HTR-8/SVneo (cell line): ENCODE measurements around the gene CDRT4.
A peak's percentile ranks its signal among the peaks of the same experiment; 100 is the strongest.

ENCODE experiments used
- DNase-seq: peaks from one replicate; pipeline ENCODE4 v3.0.0; 2011; ENCODE audit warnings: low spot score, mixed read lengths; ENCODE audit not compliant: insufficient read length
- FAIRE-seq: peaks from 2 replicates; lab custom pipeline; 2011; peaks lifted over from hg19 to GRCh38; lab: Jason Lieb, UNC

The CDRT4 gene

DNA sequence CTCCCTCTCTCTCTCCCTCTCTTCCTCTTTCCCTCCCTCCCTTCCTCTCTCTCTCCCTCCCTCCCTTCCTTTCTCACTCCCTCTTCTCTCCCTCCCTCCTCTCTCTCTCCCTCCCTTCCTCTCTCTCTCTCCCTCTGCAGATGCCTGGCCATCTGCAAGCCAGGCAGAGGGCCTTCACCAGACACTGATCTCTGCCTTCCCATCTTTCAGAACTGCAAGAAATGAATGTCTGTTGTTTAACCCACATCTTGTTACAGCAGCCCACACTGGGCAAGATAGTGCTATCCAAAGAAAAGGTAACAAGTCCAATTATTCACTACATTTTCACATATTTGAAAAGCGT, 26.2 kb upstream of the CDRT4 start:
- FAIRE-seq (no peak), DNase-seq (no peak)

DNA sequence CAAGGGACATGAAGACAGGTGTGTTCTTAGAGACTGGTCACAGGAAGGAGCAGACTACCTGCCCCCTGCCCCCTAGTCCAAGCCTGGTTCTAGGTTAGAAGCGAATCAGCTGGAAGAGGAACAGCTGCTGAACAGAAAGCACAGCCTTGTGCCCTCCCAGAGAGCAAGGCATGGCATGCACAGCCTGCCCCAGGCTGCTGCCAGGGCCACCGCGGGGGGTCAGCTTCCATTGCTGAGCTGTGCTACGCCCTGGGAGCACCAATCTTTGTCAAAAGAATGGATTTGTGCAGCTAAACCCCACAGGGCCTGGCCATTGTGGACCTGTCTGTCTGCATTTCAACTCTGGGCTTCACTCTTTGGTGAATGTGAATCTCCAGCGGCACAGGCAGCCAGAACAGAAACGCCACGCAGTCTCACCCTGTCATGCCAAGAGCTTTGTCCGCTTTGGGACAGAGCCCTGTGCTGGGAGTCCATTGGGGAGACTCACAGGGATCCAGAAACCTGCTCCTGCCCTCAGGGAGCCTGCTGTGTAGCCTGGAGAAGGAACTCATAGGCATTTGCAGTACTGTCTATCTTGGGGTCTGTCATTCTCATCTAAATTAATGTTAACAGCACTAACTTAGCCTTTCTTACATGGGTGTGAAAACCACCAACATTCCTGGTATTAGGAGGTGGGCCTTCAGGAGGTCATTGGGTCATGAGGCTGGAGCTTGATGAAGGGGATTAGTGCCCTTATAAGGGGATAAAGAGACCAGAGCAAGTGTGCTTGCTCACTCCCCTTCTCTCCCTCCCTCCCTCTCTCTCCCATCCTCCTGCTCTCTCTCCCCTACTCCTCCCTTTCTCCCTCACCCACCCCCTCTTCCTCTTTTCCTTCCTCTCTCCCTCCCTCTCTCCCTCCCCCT, 25.6 kb upstream of the CDRT4 start:
- FAIRE-seq: peak; percentile 65
- DNase-seq: no peak

DNA sequence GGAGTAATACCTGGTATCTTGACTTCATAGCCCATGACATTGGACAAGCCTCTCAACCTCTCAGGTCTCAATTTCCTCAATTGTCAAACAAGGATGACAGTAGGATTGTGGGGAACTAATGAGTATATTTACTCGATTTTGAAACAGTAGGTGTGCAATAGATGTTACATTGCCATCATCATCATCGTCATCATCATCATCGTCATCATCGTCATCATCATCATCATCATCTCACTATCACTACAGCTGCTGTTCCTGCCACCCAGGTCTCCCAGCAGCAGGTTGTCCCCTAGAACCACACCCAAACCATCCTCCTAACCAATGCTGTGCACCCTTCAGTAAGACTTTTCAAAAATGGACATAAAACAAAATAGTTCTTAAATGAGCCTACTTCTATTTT, 24.8 kb upstream of the CDRT4 start:
- no peak for DNase-seq
- peak; percentile 90 for FAIRE-seq

DNA sequence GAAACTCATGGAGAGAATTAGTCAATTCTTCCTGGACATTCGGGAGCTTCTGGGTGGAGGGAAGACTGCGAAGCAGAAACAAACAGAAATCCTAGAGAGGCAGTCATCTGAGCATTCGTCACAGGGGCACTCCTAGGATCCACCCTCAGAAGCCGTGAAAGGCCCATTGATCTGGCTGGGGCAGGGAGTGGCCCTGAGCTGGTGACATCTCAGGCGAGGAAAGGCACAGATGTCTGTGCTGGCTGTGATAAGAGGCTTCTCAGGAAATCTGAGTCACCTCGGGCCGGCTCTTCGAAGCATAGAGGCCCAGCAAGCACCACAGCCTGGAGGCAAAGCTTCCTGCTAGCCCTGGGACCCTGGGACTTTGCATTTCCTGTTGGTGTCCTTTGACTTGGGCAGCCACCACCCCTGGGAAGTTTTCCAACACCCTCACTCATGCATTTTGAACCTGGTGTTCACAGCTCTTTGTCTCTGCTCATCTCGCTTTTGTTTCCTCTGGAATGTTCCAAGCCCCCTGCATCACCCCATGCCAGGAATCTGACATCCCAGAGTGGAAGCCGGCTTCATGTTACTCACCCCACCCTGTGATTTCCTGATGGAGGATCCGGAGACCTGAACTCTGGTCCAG, 23.3 kb upstream of the CDRT4 start:
- FAIRE-seq (peak; percentile 79), DNase-seq (peak; percentile 83)

DNA sequence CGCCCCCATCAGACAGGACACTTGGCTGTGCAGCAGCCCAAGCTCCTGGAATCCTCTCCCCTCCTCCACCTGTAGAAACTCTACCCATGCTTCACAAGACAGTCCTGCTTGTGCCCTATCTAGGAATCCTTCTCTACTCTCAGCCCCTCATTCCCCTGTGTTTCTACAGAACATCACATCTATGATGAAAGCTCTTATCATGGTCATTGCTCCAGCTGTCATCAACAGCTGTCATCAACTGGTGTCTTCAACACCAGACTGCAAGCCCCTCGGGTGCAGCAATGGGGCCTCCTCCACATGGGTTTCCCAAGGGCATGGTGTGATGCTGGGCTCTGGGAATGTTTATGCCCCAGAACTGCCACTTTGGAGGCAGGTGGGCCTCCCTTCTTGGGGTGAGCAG, 21.1 kb upstream of the CDRT4 start:
- FAIRE-seq (no peak), DNase-seq (no peak)

DNA sequence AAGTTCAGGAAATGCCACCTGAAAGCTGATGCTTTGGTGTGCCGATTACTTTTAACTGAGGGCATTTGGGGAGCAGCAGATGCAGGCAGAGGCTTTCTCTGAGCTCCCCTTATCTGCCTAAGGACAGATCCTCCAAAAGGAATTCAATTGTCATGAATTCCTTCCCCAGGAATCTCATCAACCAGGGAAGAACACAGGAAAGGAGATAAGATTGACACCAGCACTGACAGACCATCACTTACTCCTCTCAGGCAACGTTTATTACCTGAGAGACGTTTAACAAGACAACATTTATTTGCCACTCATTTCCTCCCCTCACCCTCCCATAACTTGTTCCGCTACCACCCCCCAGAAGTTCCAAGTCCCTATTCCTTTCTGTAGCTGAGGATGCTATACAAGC, 17.6 kb upstream of the CDRT4 start:
- FAIRE-seq (peak; percentile 38), DNase-seq (no peak)

DNA sequence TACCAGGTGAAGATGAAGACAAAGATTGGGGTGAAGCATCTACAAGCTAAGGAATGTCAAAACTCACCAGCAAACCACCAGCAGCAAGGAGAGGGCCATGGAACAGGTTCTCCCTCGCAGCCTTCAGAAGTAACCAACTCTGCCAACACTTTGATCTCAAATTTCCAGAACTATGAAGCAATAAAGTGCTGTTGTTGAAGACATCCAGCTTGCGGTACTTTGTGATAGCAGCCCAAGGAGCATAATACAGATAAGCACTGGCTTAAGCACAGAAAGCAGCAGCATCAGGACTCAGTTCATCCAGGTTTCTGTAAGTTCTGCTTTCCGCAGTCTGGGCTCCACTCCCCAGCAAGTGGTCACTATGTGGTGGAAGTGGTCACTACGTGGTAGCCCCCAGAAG, 16.0 kb upstream of the CDRT4 start:
- FAIRE-seq: peak; percentile 75
- no peak for DNase-seq

DNA sequence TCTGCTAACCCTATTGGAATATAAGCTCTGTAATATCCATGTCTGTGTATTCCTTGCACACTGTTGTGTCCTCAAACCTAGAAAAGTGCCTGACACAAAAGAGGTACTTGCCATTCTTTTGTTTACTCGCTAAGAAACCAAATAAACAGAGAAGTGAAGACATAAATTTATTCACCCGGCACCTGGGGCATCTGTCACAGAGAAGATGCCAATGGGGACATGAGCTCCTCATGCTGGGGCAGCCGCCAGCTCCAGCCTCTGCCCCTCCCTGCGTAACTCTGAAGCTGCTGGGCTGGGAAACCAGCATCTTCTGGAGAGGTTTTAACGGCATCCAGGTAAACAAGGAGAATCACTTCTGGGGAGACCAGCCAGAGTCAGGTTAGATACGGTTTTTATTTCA, 15.1 kb upstream of the CDRT4 start:
- DNase-seq (no peak), FAIRE-seq (peak; percentile 31)

DNA sequence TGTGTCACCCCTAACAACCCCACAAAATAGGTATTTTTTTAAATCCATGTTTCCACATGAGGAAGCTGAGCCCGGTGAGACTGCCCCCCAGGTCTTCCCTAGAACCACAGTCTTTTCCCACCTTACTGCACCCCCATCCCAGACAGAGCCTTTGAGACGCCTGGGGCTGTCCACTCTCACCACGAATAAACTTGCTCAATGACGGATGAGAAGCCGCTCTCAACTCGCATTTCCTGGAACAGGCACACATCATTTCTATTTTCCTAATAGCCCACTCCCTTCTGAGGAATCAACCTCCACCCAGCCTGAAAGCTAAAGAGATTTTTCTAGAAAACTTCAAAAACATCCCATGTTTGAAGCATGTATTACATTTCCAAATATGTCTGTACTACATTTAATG, 14.1 kb upstream of the CDRT4 start:
- DNase-seq (no peak), FAIRE-seq (no peak)

DNA sequence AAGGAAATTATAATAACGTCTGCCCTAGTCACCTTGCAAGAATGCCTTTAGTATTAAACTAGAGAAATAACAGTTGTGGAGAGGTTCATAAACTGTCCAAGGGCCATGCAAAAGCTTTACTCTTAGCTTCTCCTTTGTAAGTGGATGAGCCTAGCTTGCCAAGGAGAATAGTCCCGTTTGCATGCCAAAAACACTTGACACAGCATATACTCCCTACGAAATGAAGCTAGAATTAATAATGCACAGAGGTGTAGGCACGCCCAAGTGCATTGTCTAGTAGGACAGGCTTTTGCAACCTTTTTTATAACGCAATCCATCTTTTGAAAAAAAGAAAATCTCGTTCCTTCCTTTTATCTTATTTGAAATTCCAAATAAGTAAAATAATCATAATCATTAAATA, 12.8 kb upstream of the CDRT4 start:
- DNase-seq: no peak
- FAIRE-seq: no peak

DNA sequence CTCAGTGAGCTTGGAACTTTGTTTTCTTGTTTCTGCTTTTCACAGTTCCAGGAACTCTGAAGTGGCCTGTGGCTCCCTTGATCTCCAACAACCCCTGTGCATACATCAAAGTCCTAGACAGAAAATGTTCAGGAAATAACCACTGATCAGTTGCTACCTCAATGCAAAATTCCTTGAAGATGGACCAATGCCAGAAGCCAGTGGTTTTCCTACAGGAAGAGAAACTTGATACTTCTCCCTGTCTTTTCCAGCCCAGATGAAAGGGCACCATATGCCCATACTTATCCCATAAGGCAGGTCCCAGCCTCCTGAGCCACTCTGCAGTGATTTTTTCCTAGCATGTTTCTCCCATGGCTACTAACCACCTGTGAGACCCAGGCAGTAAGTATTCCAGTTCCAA, 12.3 kb upstream of the CDRT4 start:
- peak; percentile 43 for DNase-seq
- FAIRE-seq: peak; percentile 81

DNA sequence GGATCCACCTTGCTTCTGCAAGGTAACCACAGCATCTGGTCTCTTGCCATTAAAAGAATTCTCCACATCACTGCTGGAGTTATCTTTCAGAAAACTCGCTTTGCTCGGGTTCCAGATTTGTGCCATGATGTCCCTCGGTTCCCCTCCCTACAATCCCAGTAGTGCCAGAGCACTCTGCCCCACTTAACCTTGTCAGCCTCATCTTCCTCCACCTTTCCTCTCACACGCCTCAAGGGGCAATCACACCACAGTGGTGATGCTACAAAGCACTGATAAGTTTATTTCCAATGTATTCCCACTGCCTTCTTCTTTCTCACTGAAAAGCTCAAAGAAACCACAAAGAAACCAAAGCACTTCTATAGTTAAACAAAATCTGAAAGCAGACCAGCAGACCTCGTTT, 11.4 kb upstream of the CDRT4 start:
- FAIRE-seq: peak; percentile 83
- no peak for DNase-seq

DNA sequence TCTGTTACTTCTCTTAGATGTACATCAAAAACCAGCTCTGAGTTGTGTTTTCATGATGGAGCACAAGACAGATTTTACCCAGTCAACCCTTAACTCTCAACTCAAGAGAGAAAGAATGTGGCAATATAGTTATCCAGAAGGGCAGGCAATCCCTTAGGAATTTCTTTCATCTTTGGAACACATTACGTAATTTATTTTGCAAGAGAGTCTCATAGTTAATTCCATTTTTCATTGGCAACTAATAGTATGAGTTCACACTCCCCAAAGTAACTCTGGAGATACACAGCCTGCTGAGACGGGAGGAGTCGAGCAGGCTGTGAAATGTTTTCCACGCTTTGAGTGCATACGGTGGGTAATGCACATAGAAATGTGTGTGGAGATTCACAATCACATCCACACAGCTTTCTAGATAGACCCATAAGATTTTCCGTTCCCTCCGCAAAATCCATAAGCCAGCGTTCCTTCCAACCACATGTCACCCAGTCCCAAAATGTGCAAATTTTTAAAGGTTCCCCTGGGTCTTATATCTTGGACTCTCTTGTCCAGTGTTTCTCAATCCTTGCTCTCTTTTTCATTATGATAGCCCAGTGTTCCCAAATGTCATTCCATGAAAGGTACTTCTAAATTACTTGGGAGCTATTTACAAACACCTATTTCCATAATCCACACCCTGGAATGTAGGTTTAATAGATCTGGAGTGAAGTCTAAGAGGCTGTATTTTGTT, 8.4 kb upstream of the CDRT4 start:
- FAIRE-seq: peak; percentile 4
- DNase-seq: peak; percentile 40

DNA sequence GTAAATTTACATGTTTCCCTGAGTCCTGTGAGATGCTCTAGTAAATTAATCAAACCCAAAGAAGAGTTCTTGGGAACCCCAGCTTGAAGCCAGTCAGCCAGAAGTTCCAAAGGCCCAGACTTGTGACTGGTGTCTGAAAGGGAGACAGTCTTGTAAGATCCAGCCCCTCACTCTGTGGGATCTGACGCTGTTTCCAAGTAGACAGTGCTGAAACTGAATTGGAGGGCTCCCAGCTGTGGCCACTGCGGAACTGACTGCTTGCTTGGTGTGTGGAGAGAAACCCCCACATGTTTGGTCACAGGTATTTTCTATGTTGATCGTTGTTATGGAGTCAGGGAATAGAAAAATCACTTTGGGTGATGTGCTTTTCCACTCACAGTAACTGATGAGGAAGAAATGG, 5.5 kb upstream of the CDRT4 start:
- no peak for DNase-seq
- no peak for FAIRE-seq

DNA sequence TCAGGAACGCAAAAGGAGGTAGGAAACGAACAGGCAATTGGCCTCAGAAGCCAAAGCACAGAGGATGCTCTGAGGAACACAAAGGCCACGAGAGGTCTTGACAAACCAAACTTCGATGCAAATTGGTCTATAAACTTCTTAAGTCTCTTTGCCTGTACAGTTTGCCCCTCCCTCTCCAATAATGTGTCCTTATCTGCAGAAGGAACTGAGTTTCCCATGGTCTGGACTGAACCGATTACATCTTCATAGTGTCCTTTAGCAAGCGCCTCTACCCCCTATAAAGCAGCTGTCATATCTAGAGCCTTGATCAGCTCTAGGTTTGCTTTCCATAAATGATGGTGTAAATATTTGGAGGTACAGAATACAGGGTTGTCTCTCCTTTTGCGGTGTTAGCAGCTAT, 3.1 kb upstream of the CDRT4 start:
- no peak for DNase-seq
- peak; percentile 64 for FAIRE-seq

DNA sequence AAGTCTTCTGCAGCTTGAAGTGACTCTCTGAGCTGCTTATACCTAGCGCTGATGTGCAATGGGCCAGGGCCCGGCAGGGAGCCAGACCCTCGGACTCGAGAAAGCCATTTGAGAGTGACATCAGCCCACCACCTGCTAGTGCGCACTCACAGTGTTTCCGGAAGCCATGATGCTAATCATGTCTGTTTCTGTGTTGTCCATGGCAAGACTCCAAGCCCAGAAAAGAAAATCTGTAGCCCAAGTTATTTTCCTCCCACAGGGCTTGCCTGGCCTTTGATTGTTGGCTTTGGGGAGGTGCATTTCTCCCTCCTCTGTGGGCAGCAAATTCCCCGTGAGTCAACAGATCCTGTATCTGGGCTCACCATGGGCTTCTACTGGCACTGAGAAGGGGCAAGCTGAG, 1.8 kb upstream of the CDRT4 start:
- DNase-seq: no peak
- no peak for FAIRE-seq

DNA sequence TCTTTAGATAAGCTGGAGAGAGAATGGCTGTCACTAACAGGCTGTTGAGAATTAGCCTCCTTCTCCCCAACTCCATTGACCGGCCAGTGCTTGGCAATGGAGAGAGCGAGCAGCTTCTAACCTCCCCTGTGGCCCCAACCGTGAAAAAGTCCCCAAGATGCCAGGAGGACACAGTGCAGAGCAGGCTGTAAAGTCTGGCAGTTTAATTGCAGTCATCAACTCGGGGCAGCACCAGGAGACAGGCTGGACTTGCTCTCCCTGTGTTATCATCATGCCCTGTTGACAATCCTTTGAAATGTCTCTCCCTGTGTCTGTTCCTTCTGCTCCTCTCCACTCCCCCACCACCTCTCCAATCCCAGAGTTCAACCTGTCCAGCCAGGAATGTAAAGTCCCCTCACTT, 705 bp upstream of the CDRT4 start:
- DNase-seq (no peak), FAIRE-seq (no peak)

DNA sequence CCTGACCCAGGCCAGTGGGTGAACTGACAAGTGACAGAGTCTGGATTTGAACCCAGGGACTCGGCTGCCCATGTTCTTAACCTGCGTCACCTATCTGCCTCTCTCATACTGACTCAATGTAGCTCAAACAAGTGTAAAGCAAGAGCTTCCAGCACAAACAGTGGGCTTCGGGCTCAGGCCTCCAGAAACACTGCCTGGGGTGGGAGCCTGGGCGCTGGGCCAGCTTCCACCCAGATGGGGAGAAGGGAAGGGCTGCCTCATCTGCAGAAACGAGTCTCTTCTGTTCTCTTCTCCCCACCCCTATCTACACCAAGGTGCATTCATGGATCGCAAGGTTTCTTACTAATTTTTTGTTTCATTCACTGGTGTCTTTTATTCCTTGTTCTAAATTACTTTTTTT, 1.3 kb downstream of the CDRT4 start:
- no peak for FAIRE-seq
- DNase-seq: no peak

DNA sequence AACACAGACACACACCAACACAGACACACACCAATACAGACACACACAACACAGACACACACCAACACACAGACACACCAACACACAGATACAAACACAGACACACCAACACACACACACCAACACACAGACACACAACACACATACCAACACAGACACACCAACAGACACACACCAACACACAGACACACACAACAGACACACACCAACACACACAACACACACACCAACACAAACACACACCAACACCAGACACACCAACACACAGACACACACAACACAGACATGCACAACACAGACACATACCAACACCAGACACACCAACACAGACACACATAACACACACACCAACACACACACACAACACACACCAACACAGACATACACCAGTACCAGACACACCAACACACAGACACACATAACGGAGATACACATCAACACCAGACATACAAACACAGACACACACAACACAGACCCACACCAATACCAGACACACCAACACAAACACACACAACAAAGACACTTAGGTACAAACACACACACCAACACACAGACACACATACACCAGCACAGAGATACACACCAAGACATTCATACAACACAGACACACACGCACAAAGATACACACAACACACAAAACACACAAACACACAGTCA, 2.2 kb downstream of the CDRT4 start:
- peak; percentile 100 for FAIRE-seq
- no peak for DNase-seq

DNA sequence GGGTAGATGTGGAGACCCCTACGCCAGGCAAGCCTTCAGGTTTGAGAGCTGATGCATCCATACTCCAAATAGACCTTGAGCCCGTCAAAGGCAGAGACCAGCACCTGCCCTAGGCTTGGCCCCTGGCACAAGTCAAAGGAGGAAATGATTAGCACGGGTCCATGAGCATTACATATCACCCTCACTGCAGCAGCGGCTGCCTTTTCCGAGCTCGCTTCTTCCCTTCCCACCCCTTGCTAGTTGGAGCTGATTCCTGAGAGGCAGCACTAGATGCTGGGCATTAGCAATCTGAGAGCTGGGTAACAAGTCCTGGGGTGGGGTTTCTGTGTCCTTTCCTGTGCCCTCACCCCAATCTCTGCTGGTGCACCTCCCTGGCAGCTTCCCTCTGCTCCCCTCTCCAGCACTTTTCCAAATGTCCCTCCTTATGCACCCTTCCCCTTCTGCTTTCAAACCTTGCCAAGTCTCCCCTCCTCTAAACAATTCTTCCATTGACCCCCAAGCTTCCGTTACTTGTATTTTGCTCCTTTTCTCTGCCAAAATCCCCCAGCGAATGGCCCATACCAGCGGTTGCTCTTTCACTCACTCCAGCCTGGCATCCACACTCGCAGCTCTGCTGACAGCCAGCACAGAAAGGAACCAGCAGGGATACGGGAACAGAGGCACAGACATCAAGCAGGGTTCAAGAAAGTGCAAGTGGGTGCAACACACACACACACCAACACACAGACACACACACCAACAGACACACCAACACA, 3.0 kb downstream of the CDRT4 start:
- DNase-seq (no peak), FAIRE-seq (no peak)
